Stimulated activated memory B cell treated with anti-CD40 and anti-IgM and Interleukin-4, amounts not matched to agents 10 μg/mL and 1 μg/mL and 100 μg/mL, for 72 hours (primary cell): ENCODE measurements around the gene CLSTN2.

Experiments used
- ATAC-seq: fragments of 150-1000 bp; cut with Tn5 transposase; 2 replicates; pipeline ENCODE4 v1.10.0; 2021
- H3K27ac Mint-ChIP-seq: one replicate; pipeline ENCODE4 v1.8.0; 2022; ENCODE audit warnings: mild to moderate bottlenecking, mixed read lengths
- H3K27me3 Mint-ChIP-seq: one replicate; pipeline ENCODE4 v1.8.0; 2022; ENCODE audit warnings: mixed read lengths
- H3K36me3 Mint-ChIP-seq: one replicate; pipeline ENCODE4 v1.8.0; 2022; ENCODE audit warnings: mixed read lengths
- H3K4me1 Mint-ChIP-seq: one replicate; pipeline ENCODE4 v1.8.0; 2022; ENCODE audit warnings: mixed read lengths
- H3K4me3 Mint-ChIP-seq: one replicate; pipeline ENCODE4 v1.8.0; 2022; ENCODE audit warnings: mild to moderate bottlenecking, moderate library complexity, mixed read lengths
- H3K9me3 Mint-ChIP-seq: one replicate; pipeline ENCODE4 v1.8.0; 2022; ENCODE audit warnings: mixed read lengths

Gene CLSTN2

DNA sequence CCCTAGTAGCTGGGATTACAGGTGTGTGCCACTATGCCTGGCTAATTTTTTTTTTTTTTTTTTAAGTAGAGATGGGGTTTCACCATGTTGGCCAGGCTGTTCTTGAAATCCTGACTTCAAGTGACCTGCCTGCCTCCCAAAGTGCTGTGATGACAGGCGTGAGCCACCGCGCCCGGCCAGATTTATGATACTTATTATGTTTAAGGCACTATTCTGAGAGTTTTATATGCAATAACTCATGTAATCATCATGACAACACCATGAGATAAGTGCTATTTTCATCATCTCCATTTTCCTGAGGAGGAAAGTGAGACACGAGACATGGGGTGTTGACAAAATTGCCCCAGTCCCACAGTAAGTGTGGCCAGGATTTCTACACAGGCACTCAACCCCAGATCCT lies 376.4 kb downstream of the CLSTN2 start:
- Mint-ChIP-seq H3K9me3 (no peaks in the 10 kb centered on the region), H3K4me3 (no peak overlapping the region), H3K4me1 (no peaks in the 10 kb centered on the region), H3K36me3 (no peaks in the 10 kb centered on the region), H3K27ac (no peak overlapping the region), H3K27me3 (peaks cover 10% of the 10 kb centered on the region)
- no peak for ATAC-seq

- no peak overlapping the region for H3K27ac Mint-ChIP-seq
- H3K9me3 Mint-ChIP-seq, result no peaks in the 10 kb centered on the region
- H3K4me1 Mint-ChIP-seq, result no peaks in the 10 kb centered on the region
- no peaks in the 10 kb centered on the region for H3K36me3 Mint-ChIP-seq
- ATAC-seq, result no peak
- no peak overlapping the region for H3K4me3 Mint-ChIP-seq
- no peaks in the 10 kb centered on the region for H3K27me3 Mint-ChIP-seq
These were observed 381.0 kb downstream of the CLSTN2 start for GRCh38 chr3:140315955-140316354.

- H3K36me3 Mint-ChIP-seq, result no peaks in the 10 kb centered on the region
- no peak for ATAC-seq
- no peaks in the 10 kb centered on the region for H3K4me1 Mint-ChIP-seq
- H3K27ac Mint-ChIP-seq, result no peak overlapping the region
- no peaks in the 10 kb centered on the region for H3K9me3 Mint-ChIP-seq
- H3K4me3 Mint-ChIP-seq, result no peak overlapping the region
- no peaks in the 10 kb centered on the region for H3K27me3 Mint-ChIP-seq
These were observed 381.5 kb downstream of the CLSTN2 start for GRCh38 chr3:140316466-140316865.

DNA sequence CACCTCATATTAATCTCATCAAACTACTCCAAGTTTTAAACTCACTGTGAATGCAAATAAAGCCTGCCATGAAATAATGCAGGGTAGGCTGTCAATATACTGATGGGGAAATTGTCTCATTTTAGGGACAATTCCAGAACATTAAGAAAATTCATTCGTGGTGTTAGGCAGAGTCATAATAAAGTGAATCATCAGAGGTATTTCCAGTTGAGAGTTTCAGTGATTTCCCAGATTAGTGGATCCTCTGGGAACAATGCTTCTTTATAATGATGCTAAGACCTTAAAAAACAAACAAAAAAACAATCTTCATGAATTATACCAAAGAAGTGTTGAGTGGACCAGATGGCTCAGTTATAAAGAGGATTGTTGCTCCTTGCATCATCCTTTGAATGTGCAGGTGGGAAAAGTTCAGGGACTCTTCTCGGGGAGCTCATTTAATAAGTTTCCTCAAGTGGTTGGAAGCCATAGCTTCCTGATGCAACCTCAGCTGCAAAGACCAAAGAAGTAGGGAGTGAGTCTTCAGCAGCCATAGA lies 381.9 kb downstream of the CLSTN2 start:
- Mint-ChIP-seq H3K4me3 (no peak overlapping the region), H3K27me3 (no peaks in the 10 kb centered on the region), H3K36me3 (no peaks in the 10 kb centered on the region), H3K9me3 (no peaks in the 10 kb centered on the region), H3K4me1 (no peaks in the 10 kb centered on the region), H3K27ac (no peak overlapping the region)
- no peak for ATAC-seq

DNA sequence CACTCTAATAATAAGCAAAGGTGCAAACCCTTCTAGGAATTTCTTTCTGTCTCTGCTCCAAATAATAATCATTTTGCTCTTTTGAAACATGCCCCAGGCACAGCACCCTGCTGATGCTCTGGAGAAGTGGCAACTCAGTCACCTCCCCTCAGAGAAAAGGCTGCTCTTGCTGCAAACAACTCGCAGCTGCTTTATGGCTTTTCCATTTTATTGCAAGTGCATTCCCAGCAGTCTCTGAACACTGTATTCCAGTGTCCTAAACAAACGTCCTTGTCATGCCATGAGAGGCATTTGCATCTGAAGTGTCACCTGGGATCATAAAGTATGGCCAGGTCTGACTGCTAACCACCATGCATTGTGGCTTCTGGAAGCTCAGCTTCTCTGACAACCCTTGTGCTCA lies 384.8 kb downstream of the CLSTN2 start:
- H3K9me3 Mint-ChIP-seq, result no peaks in the 10 kb centered on the region
- H3K4me1 Mint-ChIP-seq, result no peaks in the 10 kb centered on the region
- H3K27ac Mint-ChIP-seq, result no peak overlapping the region
- no peak for ATAC-seq
- no peak overlapping the region for H3K4me3 Mint-ChIP-seq
- H3K36me3 Mint-ChIP-seq, result no peaks in the 10 kb centered on the region
- H3K27me3 Mint-ChIP-seq, result no peaks in the 10 kb centered on the region

DNA sequence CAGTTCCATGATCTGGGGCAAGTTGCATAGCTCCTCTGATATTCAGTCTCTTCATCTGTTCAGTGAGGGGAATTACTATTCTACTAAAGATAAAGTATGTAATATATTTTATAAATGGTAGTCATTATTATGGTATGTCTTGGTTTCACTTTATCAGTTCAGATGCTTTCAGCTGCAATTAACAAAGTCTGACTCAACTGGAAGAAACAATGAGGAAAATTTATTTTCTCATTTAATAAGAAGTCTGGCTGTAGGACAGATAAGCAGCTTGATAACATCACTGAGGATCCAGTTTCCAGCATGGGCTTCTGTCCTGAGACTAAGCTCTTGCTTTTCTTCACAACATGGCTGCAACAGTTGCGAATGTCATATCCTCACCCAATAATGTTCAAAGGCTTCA lies 388.6 kb downstream of the CLSTN2 start:
- H3K9me3 Mint-ChIP-seq, result no peaks in the 10 kb centered on the region
- no peak overlapping the region for H3K4me3 Mint-ChIP-seq
- H3K36me3 Mint-ChIP-seq, result no peaks in the 10 kb centered on the region
- no peaks in the 10 kb centered on the region for H3K4me1 Mint-ChIP-seq
- H3K27me3 Mint-ChIP-seq, result no peaks in the 10 kb centered on the region
- H3K27ac Mint-ChIP-seq, result no peak overlapping the region
- no peak for ATAC-seq

DNA sequence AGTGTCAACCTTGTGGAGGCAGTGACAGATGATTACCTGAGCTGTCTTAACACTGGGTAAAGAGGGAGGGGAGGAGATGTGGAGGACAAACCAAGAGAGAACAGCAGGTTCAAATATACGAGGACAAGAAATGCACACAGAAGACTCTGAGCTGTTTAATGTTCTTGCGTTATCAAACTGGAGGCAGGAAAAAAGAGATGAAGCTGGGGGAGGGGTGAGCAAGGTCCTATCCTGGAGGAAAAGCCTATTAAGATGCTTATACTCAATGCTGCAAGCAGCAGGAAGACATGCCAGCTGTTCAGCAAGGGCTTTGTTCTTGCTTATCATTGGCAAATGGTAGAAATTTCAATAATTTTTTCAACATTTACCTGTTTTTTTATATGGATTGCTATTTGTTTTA lies 397.1 kb downstream of the CLSTN2 start:
- H3K9me3 Mint-ChIP-seq, result peaks cover 2% of the 10 kb centered on the region
- H3K4me1 Mint-ChIP-seq, result no peaks in the 10 kb centered on the region
- no peaks in the 10 kb centered on the region for H3K27me3 Mint-ChIP-seq
- H3K4me3 Mint-ChIP-seq, result no peak overlapping the region
- ATAC-seq, result no peak
- H3K36me3 Mint-ChIP-seq, result no peaks in the 10 kb centered on the region
- no peak overlapping the region for H3K27ac Mint-ChIP-seq

DNA sequence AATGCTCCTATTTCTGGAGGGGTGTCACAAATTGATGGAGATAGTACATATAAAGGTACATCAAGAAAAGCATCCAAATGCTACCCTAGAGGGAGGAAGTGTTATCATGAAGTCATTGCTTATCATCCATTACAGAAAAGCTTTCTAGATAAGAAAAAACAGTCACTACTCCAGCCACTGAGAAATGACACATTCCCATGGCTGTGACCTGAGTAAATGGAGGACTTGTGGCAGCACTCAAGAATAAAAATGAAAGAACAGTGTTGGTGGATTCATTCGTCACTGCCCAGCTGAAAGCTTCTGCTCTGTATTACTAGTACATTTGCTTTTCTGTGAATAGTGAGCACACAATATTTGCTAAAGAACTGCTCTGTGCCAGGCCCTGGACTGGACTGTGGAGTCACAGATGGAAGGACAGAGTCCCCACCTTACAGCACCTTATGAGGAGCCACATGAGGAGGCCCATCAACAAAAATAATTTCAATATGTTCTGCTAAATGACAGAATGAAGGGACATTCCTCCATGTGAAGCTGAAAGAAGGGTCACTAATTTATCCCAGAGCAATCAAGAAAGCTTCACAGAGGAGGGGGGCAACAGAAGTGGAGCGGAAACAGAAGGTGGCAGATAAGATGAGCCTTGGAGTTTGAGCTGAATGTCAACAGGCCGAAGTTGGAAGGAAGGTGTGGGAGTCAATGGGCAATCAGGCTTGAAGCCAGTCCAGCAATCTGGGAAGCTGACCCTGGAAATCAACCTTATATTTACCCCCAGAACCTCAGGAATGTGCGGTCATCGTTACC lies 399.3 kb downstream of the CLSTN2 start:
- no peak for ATAC-seq
- H3K9me3 Mint-ChIP-seq, result peaks cover under 1% of the 10 kb centered on the region
- H3K4me1 Mint-ChIP-seq, result no peaks in the 10 kb centered on the region
- no peak overlapping the region for H3K4me3 Mint-ChIP-seq
- H3K36me3 Mint-ChIP-seq, result no peaks in the 10 kb centered on the region
- H3K27ac Mint-ChIP-seq, result no peak overlapping the region
- no peaks in the 10 kb centered on the region for H3K27me3 Mint-ChIP-seq

GRCh38 chr3:140336465-140336864 lies 401.5 kb downstream of the CLSTN2 start:
- Mint-ChIP-seq H3K27me3 (no peaks in the 10 kb centered on the region), H3K36me3 (no peaks in the 10 kb centered on the region), H3K4me3 (no peak overlapping the region), H3K27ac (no peak overlapping the region), H3K4me1 (no peaks in the 10 kb centered on the region), H3K9me3 (no peaks in the 10 kb centered on the region)
- no peak for ATAC-seq

DNA sequence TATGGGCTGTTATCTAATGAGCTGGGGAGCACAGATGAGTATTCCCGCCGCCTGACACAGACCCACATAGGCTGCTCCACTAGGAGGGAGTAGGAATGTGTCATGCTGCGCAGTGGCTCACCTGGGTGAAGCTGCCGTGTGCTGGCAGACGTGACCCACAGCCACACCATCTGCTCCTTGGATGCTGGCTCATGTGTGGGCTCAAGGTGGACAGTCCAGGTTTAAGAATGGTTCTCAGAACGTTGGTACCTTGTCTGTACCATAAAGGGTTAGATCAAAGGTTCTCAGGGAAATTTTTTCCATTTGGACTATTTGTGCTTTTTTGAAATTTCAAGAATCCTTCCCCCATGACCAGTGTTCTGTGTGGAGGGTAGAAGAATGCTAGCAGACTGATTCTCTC lies 403.9 kb downstream of the CLSTN2 start:
- no peaks in the 10 kb centered on the region for H3K36me3 Mint-ChIP-seq
- ATAC-seq, result no peak
- H3K4me3 Mint-ChIP-seq, result no peak overlapping the region
- H3K27ac Mint-ChIP-seq, result no peak overlapping the region
- H3K9me3 Mint-ChIP-seq, result no peaks in the 10 kb centered on the region
- no peaks in the 10 kb centered on the region for H3K27me3 Mint-ChIP-seq
- no peaks in the 10 kb centered on the region for H3K4me1 Mint-ChIP-seq

- no peaks in the 10 kb centered on the region for H3K36me3 Mint-ChIP-seq
- H3K4me1 Mint-ChIP-seq, result no peaks in the 10 kb centered on the region
- H3K9me3 Mint-ChIP-seq, result no peaks in the 10 kb centered on the region
- no peaks in the 10 kb centered on the region for H3K27me3 Mint-ChIP-seq
- H3K27ac Mint-ChIP-seq, result no peak overlapping the region
- no peak for ATAC-seq
- no peak overlapping the region for H3K4me3 Mint-ChIP-seq
These were observed 406.2 kb downstream of the CLSTN2 start for GRCh38 chr3:140341203-140341602.

DNA sequence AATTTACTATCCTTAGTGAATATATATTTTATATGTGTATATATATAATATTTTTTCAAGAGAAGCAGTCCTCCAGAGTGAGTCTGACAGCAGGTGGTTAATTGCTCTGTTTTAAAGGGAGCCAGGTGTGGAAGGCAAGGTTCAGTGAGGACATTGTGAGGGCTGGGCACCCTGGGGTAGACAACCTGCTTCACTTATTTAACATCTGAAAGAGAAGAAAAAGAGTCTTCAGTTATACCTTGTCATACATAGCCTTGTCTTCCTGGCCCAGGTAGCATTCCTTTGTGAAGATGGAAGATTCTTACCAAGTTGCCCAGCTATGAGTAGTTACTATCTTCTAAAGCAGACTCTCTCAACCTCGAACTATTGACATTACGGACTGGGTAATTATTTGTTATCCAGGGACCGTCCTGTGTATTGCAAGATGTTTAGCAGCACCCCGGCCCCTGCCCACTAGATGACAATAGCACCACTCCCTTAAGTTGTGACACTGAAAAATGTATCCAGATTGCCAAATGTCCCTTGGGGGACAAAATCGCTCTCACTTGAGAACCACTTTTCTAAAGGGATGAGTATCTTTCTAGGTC lies 406.9 kb downstream of the CLSTN2 start:
- Mint-ChIP-seq H3K9me3 (no peaks in the 10 kb centered on the region), H3K27me3 (no peaks in the 10 kb centered on the region), H3K4me3 (no peak overlapping the region), H3K4me1 (no peaks in the 10 kb centered on the region), H3K36me3 (no peaks in the 10 kb centered on the region), H3K27ac (no peak overlapping the region)
- ATAC-seq, result no peak

- H3K27ac Mint-ChIP-seq, result no peak overlapping the region
- H3K27me3 Mint-ChIP-seq, result no peaks in the 10 kb centered on the region
- no peak for ATAC-seq
- no peaks in the 10 kb centered on the region for H3K36me3 Mint-ChIP-seq
- H3K4me3 Mint-ChIP-seq, result no peak overlapping the region
- H3K9me3 Mint-ChIP-seq, result no peaks in the 10 kb centered on the region
- no peaks in the 10 kb centered on the region for H3K4me1 Mint-ChIP-seq
These were observed 407.7 kb downstream of the CLSTN2 start for GRCh38 chr3:140342668-140343067.

DNA sequence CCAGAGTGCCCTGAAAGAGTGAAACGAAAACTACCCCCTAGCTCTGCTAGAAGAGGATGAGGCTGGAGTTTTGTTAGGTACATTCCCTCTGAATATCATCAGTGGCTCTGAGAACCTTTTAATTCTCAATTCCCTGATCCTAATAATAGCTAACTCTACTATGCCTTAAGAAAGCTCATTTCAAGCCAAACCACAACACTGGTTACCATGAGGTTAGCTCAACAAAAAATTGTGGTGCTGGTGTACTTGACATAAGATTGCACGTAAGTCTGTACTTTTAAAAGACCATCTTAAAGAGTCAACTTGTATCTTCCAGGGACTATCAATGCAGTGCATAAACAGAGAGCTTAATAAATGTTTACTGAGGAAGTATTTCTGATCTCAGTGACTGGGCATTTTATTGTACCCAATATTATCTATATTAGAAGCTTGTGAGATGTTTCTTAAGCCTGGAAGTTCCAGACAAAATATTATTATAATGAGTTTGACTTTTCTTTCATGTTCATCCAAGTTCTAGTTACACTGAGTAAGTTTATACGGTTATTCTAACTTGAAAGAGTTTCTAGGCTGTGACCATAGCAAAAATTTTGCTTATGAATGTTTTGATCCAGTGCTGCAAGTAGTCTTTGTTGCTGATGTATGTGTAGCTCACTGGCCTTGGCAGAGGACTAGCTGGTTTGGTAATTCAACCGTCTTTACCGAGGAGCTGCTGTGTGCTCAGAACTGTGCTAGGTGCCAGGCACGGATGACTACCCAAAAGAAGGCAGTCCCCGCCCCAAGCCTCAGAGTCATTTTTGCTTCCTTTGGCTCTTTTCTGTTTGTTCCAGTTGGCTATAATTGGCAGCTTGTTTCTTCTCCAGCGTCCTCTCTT lies 408.5 kb downstream of the CLSTN2 start:
- H3K36me3 Mint-ChIP-seq, result no peaks in the 10 kb centered on the region
- peaks cover 3% of the 10 kb centered on the region for H3K9me3 Mint-ChIP-seq
- no peaks in the 10 kb centered on the region for H3K4me1 Mint-ChIP-seq

GRCh38 chr3:140344082-140344454 lies 409.1 kb downstream of the CLSTN2 start:
- no peaks in the 10 kb centered on the region for H3K4me1 Mint-ChIP-seq
- H3K9me3 Mint-ChIP-seq, result peaks cover 7% of the 10 kb centered on the region
- H3K27ac Mint-ChIP-seq, result no peak overlapping the region
- H3K36me3 Mint-ChIP-seq, result no peaks in the 10 kb centered on the region
- no peaks in the 10 kb centered on the region for H3K27me3 Mint-ChIP-seq
- ATAC-seq, result no peak
- H3K4me3 Mint-ChIP-seq, result no peak overlapping the region

More for the DNA sequence above, 408.5 kb downstream of the CLSTN2 start:
- Mint-ChIP-seq H3K27me3 (no peaks in the 10 kb centered on the region), H3K4me3 (no peak overlapping the region), H3K27ac (no peak overlapping the region)
- no peak for ATAC-seq
